ENCODE measurements around the gene STRA8. TPM values are rescaled to one million over a fixed set of nuclear protein-coding genes. Genes with fewer than 3 reads are reported as not detected.
A peak's percentile ranks its signal among the peaks of the same experiment; 100 is the strongest.

The STRA8 gene
- total and polyA plus RNA-seq, 7 experiments from 2014 or later: not detected

DNA sequence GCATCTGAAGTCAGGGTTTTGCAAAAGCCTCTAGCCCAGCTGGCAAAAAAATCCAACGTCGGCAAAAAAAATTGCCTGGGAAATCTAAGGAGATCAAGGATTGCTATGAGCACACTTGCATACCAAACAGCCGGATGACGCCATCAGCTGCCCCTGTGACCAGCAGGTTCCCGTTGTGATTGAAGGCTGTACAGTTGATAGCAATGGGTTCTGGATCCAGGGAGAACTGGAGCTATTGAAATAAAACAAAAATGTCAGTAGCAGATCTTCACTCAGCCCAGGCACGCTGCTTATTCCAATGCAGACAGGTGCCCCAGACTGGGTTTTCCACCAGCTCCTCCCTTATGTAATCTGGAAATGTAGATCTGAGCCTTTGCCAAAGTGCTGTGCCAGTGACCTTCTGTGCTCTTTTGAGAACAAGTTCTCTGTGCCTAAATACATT lies 44.4 kb upstream of the STRA8 start:
- Mint-ChIP-seq H3K27me3 (no peaks in the 10 kb centered on the region), H3K4me3 (no peak overlapping the region), H3K4me1 (no peaks in the 10 kb centered on the region), H3K9me3 (peaks cover 0 to 2% (median under 1%) of the 10 kb centered on the region in 11 donors), H3K36me3 (peaks cover 13 to 93% (median 63%) of the 10 kb centered on the region in 5 donors), H3K27ac (no peak overlapping the region)
- DNase-seq (no peak), ATAC-seq (no peak)
- Histone ChIP-seq H3K27me3 (ENCODE audit: control insufficient read depth in 2 of 2, insufficient read depth in 2 of 2, low read length in 2 of 2) (no peaks in the 10 kb centered on the region), H3K27ac (ENCODE audit: low read depth, low read length) (no peak overlapping the region), H3K4me1 (ENCODE audit: control insufficient read depth in 2 of 2, insufficient read depth in 2 of 2, low read length in 2 of 2) (no peaks in the 10 kb centered on the region), H3K4me3 (ENCODE audit: low read length) (no peak overlapping the region), H3K9me3 (ENCODE audit: control insufficient read depth in 2 of 3, low read length in 3 of 3) (no peaks in the 10 kb centered on the region), H3K36me3 (ENCODE audit: control insufficient read depth in 2 of 3, insufficient read depth in 3 of 3, low read length in 3 of 3) (peaks cover 0 to 96% (median 14%) of the 10 kb centered on the region in 3 experiments)
- POLR2A ChIA-PET: interaction anchor here (0.8 kb wide), 1 partner anchor 19 kb away, joined by 3 read pairs; the partner anchor contains the start of gene CYREN
- CTCF ChIA-PET: no interaction called here
- intact Hi-C loops (cut with micrococcal nuclease): no loop called here

DNA sequence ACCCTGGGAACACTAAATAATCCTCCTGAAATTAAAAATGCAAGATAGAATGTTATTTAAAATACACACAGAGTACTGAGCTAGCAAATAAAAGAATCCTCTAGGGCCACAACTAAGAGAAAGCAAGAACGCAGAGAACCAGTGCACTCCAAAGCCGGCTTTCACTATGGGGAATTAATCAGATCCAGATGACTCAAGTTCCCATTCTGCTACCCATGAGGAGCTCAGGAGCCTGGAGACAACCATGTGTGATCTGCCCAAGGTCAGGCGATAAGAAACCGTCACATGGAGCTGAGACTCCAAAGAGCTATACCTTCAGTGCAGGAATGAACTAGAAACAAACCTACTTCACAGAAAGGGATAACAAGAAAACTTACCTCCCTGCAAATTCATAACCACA lies 43.7 kb upstream of the STRA8 start:
- Histone ChIP-seq H3K27me3 (ENCODE audit: control insufficient read depth in 2 of 2, insufficient read depth in 2 of 2, low read length in 2 of 2) (no peaks in the 10 kb centered on the region), H3K27ac (ENCODE audit: low read depth, low read length) (no peak overlapping the region), H3K36me3 (ENCODE audit: control insufficient read depth in 2 of 3, insufficient read depth in 3 of 3, low read length in 3 of 3) (peaks cover 0 to 96% (median 14%) of the 10 kb centered on the region in 3 experiments), H3K4me3 (ENCODE audit: low read length) (no peak overlapping the region), H3K4me1 (ENCODE audit: control insufficient read depth in 2 of 2, insufficient read depth in 2 of 2, low read length in 2 of 2) (no peaks in the 10 kb centered on the region), H3K9me3 (ENCODE audit: control insufficient read depth in 2 of 3, low read length in 3 of 3) (no peaks in the 10 kb centered on the region)
- intact Hi-C loops (cut with micrococcal nuclease): no loop called here
- Mint-ChIP-seq H3K27me3 (no peaks in the 10 kb centered on the region), H3K4me1 (no peaks in the 10 kb centered on the region), H3K27ac (peak overlapping the region in 2 of 9 donors; percentile 3 to 23), H3K4me3 (no peak overlapping the region), H3K36me3 (peaks cover 8 to 92% (median 63%) of the 10 kb centered on the region in 5 donors), H3K9me3 (no peaks in the 10 kb centered on the region)
- ChIA-PET POLR2A (interaction anchor here (1.0 kb wide), 1 partner anchor 30 kb away, joined by 3 read pairs; no protein-coding TSS in a partner anchor), CTCF (no interaction called here)
- DNase-seq: no peak
- no peak for ATAC-seq

DNA sequence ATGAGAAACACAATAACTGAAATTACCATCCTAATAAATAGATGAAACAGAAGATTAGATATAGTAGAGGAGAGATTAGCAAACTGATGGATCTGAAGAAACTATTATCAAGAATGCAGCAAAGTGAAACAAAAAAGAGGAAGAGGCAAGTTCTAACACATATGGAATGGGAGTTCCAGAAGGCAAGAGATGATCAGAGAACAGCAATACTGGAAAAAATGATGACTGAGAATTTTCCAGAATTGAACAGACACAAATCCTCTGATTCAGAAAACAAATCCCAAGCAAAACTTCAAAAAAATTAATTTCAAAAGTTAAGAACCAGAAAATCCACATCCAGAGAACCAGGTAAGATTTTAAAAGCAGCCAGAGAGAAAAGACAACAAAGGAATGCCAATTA lies 42.9 kb upstream of the STRA8 start:
- no peak overlapping the region for H3K27ac ChIP-seq (ENCODE audit: low read depth, low read length)
- CTCF ChIA-PET: interaction anchor here (1.1 kb wide), 1 partner anchor 11 kb away, joined by 4 read pairs; no protein-coding TSS in a partner anchor
- Mint-ChIP-seq H3K27ac (peak overlapping the region in 1 of 9 donors; percentile 65), H3K36me3 (peaks cover 8 to 92% (median 59%) of the 10 kb centered on the region in 5 donors), H3K4me1 (no peaks in the 10 kb centered on the region), H3K27me3 (no peaks in the 10 kb centered on the region), H3K9me3 (no peaks in the 10 kb centered on the region), H3K4me3 (no peak overlapping the region)
- ATAC-seq (no peak), DNase-seq (no peak)
- intact Hi-C loops (cut with micrococcal nuclease): no loop called here
- no peaks in the 10 kb centered on the region for H3K4me1 ChIP-seq (ENCODE audit: control insufficient read depth in 2 of 2, insufficient read depth in 2 of 2, low read length in 2 of 2)
- no peaks in the 10 kb centered on the region for H3K9me3 ChIP-seq (ENCODE audit: control insufficient read depth in 2 of 3, low read length in 3 of 3)
- peaks cover 0 to 97% (median 17%) of the 10 kb centered on the region in 3 experiments for H3K36me3 ChIP-seq (ENCODE audit: control insufficient read depth in 2 of 3, insufficient read depth in 3 of 3, low read length in 3 of 3)
- no peak overlapping the region for H3K4me3 ChIP-seq (ENCODE audit: low read length)
- no peaks in the 10 kb centered on the region for H3K27me3 ChIP-seq (ENCODE audit: control insufficient read depth in 2 of 2, insufficient read depth in 2 of 2, low read length in 2 of 2)
- POLR2A ChIA-PET: interaction anchor here (1.0 kb wide), 1 partner anchor 31 kb away, joined by 3 read pairs; no protein-coding TSS in a partner anchor

DNA sequence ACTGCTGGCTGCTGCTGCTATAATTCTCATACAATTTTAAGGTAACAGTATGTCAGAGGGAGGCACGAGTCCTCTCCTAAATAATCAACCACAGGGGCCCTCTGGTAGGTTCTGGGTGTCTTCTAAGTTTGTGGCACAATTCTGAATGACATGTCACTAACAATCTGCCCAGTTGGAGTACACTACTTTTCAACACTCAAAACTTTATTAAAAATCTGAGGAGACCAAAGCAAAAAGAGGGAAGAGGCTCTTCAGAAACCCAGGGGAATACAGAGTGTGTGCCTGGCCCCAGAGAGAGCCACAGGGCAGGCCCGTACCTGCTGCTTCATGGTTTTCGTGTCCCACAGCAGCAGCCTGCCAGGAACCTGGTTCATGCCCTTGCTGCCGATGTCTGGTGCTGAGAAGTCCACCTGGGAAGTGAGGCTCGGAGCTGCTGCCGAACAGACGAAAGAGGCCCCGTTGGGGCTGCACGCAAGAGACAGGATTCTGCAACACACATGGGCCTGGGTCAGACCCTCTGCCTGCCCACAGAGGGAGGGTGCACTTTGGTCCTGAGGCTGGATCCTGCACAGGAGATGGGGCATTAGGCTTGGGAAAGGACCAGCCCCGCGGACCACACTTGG lies 40.6 kb upstream of the STRA8 start:
- Mint-ChIP-seq H3K36me3 (peaks cover 8 to 92% (median 53%) of the 10 kb centered on the region in 5 donors), H3K27ac (peak overlapping the region in 2 of 9 donors; percentile 17 to 46), H3K27me3 (no peaks in the 10 kb centered on the region), H3K4me1 (no peaks in the 10 kb centered on the region), H3K9me3 (no peaks in the 10 kb centered on the region), H3K4me3 (no peak overlapping the region)
- no peak for ATAC-seq
- peaks cover 0 to 97% (median 20%) of the 10 kb centered on the region in 3 experiments for H3K36me3 ChIP-seq (ENCODE audit: control insufficient read depth in 2 of 3, insufficient read depth in 3 of 3, low read length in 3 of 3)
- no peak for DNase-seq
- no peak overlapping the region for H3K27ac ChIP-seq (ENCODE audit: low read depth, low read length)
- no peaks in the 10 kb centered on the region for H3K4me1 ChIP-seq (ENCODE audit: control insufficient read depth in 2 of 2, insufficient read depth in 2 of 2, low read length in 2 of 2)
- H3K4me3 ChIP-seq (ENCODE audit: low read length): no peak overlapping the region
- ChIA-PET CTCF (no interaction called here), POLR2A (interaction anchor here (1.4 kb wide), 1 partner anchor 18 kb away, joined by 3 read pairs; no protein-coding TSS in a partner anchor)
- no peaks in the 10 kb centered on the region for H3K9me3 ChIP-seq (ENCODE audit: control insufficient read depth in 2 of 3, low read length in 3 of 3)
- intact Hi-C loops (cut with micrococcal nuclease): no loop called here
- H3K27me3 ChIP-seq (ENCODE audit: control insufficient read depth in 2 of 2, insufficient read depth in 2 of 2, low read length in 2 of 2): no peaks in the 10 kb centered on the region

DNA sequence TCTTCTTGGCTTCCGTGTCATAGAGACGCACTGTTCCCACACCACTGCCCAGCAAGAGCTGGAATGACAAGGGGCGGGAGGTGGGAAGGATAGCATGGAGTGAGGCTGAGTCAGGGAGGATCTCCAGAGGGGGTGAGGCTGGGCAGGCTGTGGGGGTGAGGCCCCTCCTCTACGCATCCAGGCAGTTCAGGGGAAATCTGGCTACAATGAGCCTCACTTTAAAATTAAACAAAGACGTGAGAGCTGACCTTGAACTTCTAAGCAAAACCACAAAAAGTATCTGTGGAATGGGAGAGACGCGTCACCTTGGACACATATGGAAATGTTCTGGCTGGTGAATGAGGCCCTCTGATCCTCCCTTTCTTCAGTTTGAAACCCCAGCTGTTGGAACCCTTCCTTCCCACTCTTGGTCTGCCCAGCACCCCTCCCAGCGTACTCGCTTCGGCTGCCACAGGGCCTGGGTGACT lies 40.0 kb upstream of the STRA8 start:
- intact Hi-C loops (cut with micrococcal nuclease): no loop called here
- ChIA-PET POLR2A (interaction anchor here (1.4 kb wide), 1 partner anchor 17 kb away, joined by 3 read pairs; no protein-coding TSS in a partner anchor), CTCF (no interaction called here)
- Mint-ChIP-seq H3K4me3 (no peak overlapping the region), H3K36me3 (peaks cover 7 to 91% (median 48%) of the 10 kb centered on the region in 5 donors), H3K27me3 (no peaks in the 10 kb centered on the region), H3K27ac (peak overlapping the region in 1 of 9 donors; percentile 46), H3K4me1 (no peaks in the 10 kb centered on the region), H3K9me3 (no peaks in the 10 kb centered on the region)
- Histone ChIP-seq H3K27me3 (ENCODE audit: control insufficient read depth in 2 of 2, insufficient read depth in 2 of 2, low read length in 2 of 2) (no peaks in the 10 kb centered on the region), H3K4me3 (ENCODE audit: low read length) (no peak overlapping the region), H3K9me3 (ENCODE audit: control insufficient read depth in 2 of 3, low read length in 3 of 3) (no peaks in the 10 kb centered on the region), H3K36me3 (ENCODE audit: control insufficient read depth in 2 of 3, insufficient read depth in 3 of 3, low read length in 3 of 3) (peaks cover 0 to 97% (median 20%) of the 10 kb centered on the region in 3 experiments), H3K27ac (ENCODE audit: low read depth, low read length) (no peak overlapping the region), H3K4me1 (ENCODE audit: control insufficient read depth in 2 of 2, insufficient read depth in 2 of 2, low read length in 2 of 2) (no peaks in the 10 kb centered on the region)
- ATAC-seq (no peak), DNase-seq (no peak)

DNA sequence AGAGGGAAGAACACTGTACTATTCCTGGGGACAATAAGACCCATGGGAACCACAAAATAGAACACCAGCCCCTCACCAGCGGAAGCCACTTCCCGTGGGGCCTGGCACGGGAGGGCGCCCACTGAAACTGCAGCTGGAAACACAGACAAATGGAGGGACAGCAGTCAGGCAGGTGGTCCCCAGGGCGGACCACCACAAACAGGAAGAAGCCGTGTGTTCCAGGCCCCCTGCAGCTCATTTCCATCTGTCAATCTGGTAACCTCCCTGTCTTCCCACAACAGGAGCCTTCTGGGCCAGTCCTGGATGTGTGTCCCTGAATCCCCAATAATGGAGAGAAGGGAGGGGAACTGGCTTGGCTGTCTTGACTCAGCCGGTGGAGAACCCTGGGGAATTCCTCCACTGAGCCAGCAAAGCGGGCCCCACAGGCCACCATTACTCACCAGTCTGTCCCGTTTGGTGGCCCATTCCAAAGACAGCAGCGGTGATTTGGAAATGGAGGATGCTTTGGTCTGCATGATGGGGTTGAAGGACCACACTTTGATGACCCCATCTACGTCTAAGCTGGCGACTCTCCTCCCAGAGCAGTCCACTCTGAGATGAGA lies 39.0 kb upstream of the STRA8 start:
- DNase-seq (no peak), ATAC-seq (no peak)
- Mint-ChIP-seq H3K4me1 (peaks cover 0 to 5% (median 0%) of the 10 kb centered on the region in 7 donors), H3K36me3 (peaks cover 11 to 89% (median 46%) of the 10 kb centered on the region in 5 donors), H3K27me3 (no peaks in the 10 kb centered on the region), H3K4me3 (no peak overlapping the region), H3K27ac (peak overlapping the region in 1 of 9 donors; percentile 56), H3K9me3 (no peaks in the 10 kb centered on the region)
- Histone ChIP-seq H3K27ac (ENCODE audit: low read depth, low read length) (no peak overlapping the region), H3K9me3 (ENCODE audit: control insufficient read depth in 2 of 3, low read length in 3 of 3) (no peaks in the 10 kb centered on the region), H3K4me3 (ENCODE audit: low read length) (no peak overlapping the region), H3K36me3 (ENCODE audit: control insufficient read depth in 2 of 3, insufficient read depth in 3 of 3, low read length in 3 of 3) (peaks cover 0 to 97% (median 20%) of the 10 kb centered on the region in 3 experiments), H3K27me3 (ENCODE audit: control insufficient read depth in 2 of 2, insufficient read depth in 2 of 2, low read length in 2 of 2) (no peaks in the 10 kb centered on the region), H3K4me1 (ENCODE audit: control insufficient read depth in 2 of 2, insufficient read depth in 2 of 2, low read length in 2 of 2) (no peaks in the 10 kb centered on the region)
- intact Hi-C loops (cut with micrococcal nuclease): no loop called here
- ChIA-PET CTCF (no interaction called here), POLR2A (interaction anchor here (1.4 kb wide), 1 partner anchor 16 kb away, joined by 3 read pairs; no protein-coding TSS in a partner anchor)

Data from naive thymus-derived CD4-positive, alpha-beta T cell (primary cell).